GM12801 (cell line): ENCODE results near the gene METTL26.

Experiments
- TF ChIP-seq, protein P1 (sequence below): IDR thresholded peaks from one replicate; pipeline ENCODE4 v1.5.1; 2011; ENCODE audit warnings: control low read depth; ENCODE audit not compliant: insufficient read length; ENCODE audit errors: extremely low read depth

METTL26 gene

DNA sequence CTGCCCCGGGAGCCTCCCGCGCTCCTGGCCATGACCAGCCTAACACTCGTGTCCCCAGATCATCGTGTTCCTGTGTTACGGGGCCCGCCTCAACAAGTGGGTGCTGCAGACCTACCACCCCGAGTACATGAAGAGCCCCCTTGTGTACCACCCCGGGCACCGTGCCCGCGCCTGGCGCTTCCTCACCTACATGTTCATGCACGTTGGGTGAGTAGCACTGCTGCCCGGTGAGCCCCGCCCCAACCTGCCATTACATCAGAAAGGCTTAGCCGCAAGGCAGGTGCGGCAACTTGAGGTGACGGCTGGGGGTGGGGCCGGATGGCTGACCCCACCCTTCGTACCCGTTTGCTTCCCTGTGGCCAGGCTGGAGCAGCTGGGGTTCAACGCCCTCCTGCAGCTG lies 40.8 kb upstream of the METTL26 start:
- TF ChIP-seq, protein P1, sequence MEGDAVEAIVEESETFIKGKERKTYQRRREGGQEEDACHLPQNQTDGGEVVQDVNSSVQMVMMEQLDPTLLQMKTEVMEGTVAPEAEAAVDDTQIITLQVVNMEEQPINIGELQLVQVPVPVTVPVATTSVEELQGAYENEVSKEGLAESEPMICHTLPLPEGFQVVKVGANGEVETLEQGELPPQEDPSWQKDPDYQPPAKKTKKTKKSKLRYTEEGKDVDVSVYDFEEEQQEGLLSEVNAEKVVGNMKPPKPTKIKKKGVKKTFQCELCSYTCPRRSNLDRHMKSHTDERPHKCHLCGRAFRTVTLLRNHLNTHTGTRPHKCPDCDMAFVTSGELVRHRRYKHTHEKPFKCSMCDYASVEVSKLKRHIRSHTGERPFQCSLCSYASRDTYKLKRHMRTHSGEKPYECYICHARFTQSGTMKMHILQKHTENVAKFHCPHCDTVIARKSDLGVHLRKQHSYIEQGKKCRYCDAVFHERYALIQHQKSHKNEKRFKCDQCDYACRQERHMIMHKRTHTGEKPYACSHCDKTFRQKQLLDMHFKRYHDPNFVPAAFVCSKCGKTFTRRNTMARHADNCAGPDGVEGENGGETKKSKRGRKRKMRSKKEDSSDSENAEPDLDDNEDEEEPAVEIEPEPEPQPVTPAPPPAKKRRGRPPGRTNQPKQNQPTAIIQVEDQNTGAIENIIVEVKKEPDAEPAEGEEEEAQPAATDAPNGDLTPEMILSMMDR, result no peak

DNA sequence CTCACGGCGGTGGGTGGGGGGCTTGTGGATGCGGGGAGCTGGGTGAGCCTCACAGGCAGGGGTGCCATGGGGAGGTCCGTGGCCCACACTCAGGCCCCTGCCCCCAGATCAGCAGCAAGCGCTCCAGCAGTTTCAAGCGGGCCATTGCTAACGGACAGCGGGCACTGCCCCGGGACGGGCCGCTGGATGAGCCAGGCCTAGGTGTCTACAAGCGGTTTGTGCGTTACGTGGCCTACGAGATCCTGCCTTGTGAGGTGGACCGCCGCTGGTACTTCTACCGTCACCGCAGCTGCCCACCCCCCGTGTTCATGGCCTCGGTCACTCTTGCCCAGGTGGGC lies 40.4 kb upstream of the METTL26 start:
- TF ChIP-seq, protein P1, result no peak

DNA sequence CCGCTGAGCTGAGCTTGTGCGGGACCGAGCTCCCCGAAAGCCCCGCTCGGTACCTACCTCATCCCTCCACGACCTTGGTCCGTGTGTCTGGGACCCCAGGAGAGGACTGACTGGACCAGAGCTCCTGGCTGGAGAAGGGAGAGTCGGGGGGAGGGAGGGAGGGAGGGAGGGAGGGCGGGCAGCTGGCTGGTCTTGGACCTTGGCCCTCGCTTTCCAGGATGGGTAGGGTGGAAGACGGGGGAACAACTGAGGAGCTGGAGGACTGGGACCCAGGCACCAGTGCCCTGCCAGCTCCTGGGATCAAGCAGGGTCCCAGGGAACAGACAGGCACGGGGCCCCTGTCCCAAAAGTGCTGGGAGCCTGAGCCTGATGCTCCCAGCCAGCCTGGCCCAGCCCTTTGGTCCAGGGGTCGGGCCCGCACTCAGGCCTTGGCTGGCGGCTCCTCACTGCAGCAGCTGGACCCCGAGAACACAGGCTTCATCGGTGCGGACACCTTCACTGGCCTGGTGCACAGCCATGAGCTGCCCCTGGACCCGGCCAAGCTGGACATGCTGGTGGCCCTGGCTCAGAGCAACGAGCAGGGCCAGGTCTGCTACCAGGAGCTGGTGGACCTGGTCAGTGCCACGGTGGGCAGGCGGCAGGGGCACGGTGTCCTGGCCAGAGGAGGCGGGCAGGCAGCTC lies 39.9 kb upstream of the METTL26 start:
- TF ChIP-seq, protein P1, result no peak

DNA sequence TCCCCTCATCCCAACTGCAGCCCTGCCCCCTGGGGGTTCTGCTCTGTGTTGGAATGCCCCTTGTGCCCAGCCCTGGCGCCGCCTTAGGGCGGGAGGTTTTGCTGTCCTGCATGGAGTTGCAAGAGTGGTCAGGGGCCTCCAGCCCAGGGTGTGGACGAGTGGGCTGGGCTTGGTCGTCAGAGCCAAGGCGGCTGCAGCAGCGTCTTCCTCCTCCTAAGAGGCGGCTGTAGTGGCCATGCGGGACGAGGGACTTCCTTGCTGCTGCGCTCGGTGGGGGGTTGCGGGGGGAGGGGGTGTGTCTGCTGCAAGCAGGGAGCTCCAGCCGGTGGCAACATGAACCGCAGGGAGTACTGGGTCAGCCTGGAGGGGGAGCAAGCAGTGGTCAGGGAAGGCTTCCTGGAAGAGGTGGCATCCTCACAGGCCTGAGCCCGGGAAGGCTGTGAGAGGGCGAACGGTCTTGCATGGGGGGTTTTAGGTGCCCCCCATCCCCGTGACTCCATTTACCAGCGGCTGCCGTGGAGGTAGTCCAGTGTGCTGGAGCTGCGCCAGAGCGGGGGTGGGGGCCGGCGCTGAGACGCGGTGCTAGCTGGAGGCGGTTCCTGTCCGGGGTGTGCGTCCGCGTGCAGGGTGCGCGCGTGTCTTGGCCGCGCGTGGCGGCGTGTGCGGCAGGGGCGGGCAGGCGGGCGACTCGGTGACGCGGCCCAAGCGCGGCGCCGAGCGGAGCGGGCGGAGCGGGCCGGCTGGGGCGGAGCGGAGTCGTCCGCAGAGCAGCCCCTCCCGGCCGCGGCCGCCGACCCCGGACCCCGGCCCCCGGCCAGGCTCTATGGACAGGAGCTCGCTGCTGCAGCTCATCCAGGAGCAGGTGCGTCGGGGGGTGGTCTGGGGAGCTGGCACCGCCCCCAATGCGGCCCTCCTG lies 39.1 kb upstream of the METTL26 start, which contains the start of gene RHBDL1:
Gene RHBDL1, plus strand, starts transcription at position 704 of the 916 bp plus-strand sequence. Its CDS starts 120 bp downstream, at position 824.
- TF ChIP-seq, protein P1, result no peak

DNA sequence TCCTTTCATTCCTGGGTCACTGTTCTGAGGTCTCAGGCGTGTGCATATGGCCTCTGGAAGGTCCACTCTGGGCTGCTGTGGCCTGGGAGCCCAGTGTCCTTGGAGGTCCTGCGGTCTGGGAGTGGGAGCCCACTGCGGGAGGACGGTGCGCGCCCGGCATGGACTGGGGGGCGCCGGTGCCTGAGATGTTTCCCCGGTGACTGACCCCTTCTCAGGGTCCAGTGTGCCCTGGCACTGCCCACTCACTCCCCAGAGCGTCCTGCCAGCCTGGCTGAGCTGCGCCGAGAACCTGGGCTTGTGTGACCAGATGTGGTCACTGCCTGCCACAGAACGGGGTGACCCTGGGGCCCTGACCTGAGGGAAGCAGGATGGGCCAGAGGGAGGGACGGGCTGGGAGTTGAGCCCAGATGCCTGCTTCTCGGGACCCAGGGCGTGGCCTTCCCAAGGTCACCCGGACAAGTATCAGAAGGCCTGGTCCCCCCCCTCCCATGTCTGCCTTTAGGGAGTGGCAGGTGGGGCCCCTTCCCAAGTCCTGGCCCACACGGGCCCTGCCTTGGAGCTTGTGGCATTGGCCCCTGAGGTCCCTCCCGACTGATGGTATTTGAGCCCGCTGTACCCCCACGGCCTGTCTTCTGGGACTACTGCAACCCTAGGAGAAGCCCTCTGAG lies 38.2 kb upstream of the METTL26 start:
- TF ChIP-seq, protein P1, result no peak

DNA sequence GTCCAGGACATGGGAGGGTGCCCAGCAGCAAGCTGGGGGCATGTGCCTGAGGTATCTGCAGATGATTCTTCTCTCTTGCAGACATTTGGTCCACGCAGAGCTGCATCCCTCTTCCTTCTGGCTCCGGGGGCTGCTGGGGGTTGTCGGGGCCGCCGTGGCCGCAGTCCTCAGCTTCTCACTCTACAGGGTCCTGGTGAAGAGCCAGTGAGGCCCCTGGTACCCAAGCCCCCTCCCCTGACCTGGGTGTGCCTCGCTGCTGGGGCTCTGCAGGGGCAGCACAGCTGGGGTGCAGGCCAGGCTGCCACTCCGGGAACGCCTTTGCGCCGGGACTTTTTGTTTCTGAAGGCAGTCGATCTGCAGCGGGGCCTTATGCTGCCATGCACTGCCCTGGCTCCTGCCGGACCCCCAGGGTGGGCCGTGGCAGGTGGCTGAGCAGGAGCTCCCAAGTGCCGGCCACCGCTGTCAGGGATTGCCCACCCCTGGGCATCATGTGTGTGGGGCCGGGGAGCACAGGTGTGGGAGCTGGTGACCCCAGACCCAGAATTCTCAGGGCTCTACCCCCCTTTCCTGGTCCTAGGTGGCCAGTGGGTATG lies 37.4 kb upstream of the METTL26 start:
- TF ChIP-seq, protein P1, result no peak

DNA sequence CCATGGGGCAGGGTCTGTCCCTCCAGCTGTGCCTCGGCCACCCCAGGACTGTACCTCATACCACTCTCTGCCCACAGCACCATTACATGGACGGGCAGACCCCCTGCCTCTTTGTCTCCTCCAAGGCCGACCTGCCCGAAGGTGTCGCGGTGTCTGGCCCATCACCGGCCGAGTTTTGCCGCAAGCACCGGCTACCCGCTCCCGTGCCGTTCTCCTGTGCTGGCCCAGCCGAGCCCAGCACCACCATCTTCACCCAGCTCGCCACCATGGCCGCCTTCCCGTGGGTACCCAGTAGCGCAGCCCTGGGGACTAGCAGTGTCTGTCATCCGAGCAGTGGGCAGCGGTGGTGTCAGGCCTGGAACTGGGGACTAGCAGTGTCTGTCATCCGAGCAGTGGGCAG lies 36.7 kb upstream of the METTL26 start:
- TF ChIP-seq, protein P1, result no peak
